HepG2 (cell line): ENCODE data around the gene ZMPSTE24. TPM values are rescaled to one million over a fixed set of nuclear protein-coding genes. Genes with fewer than 3 reads are reported as not detected.
A peak's percentile ranks its signal among the peaks of the same experiment; 100 is the strongest.

ENCODE experiments used
- BCL3 ChIP-seq: sonication (generic); formaldehyde crosslinking; IDR thresholded peaks from 2 replicates; pipeline ENCODE4 v1.5.1; 2020; ENCODE audit warnings: mild to moderate bottlenecking, missing genetic modification reagents, moderate library complexity
- CENPBD1 ChIP-seq: sonication (generic); formaldehyde crosslinking; IDR thresholded peaks from 2 replicates; pipeline ENCODE4 v1.8.0; 2022; ENCODE audit warnings: missing genetic modification reagents, low read depth, mild to moderate bottlenecking, borderline replicate concordance
- CHCHD3 ChIP-seq: sonication (generic); formaldehyde crosslinking; IDR thresholded peaks from 2 replicates; pipeline ENCODE4 v1.8.0; 2022; ENCODE audit warnings: mild to moderate bottlenecking, missing genetic modification reagents, moderate library complexity
- DMTF1 ChIP-seq: sonication (generic); formaldehyde crosslinking; IDR thresholded peaks from 2 replicates; pipeline ENCODE4 v1.4.0; 2020; ENCODE audit warnings: mild to moderate bottlenecking, missing genetic modification reagents
- E2F5 ChIP-seq: sonication (generic); formaldehyde crosslinking; conservative IDR thresholded peaks from 2 replicates; pipeline ENCODE4 v1.4.0; 2020; ENCODE audit warnings: missing genetic modification reagents
- EED ChIP-seq: sonication (generic); formaldehyde crosslinking; IDR thresholded peaks from 2 replicates; pipeline ENCODE4 v1.5.0; 2020; ENCODE audit warnings: mild to moderate bottlenecking, missing genetic modification reagents
- IKZF4 ChIP-seq: sonication (generic); formaldehyde crosslinking; IDR thresholded peaks from 2 replicates; pipeline ENCODE4 v1.5.1; 2020; ENCODE audit warnings: borderline replicate concordance, mild to moderate bottlenecking, low read depth, missing genetic modification reagents; ENCODE audit errors: not compliant biosample characterization
- IRX3 ChIP-seq: sonication (generic); formaldehyde crosslinking; IDR thresholded peaks from 2 replicates; pipeline ENCODE4 v1.8.1; 2023; ENCODE audit warnings: mild to moderate bottlenecking, low read depth, missing genetic modification reagents, borderline replicate concordance
- KDM3A ChIP-seq: IDR thresholded peaks from 2 replicates; pipeline ENCODE4 v1.6.1; 2018; ENCODE audit warnings: low read depth, missing compliant biosample characterization
- ONECUT2 ChIP-seq: sonication (generic); formaldehyde crosslinking; IDR thresholded peaks from 2 replicates; pipeline ENCODE4 v1.4.0; 2020; ENCODE audit warnings: missing genetic modification reagents
- SETDB1 ChIP-seq: sonication (generic); formaldehyde crosslinking; IDR thresholded peaks from 2 replicates; pipeline ENCODE4 v1.5.1; 2020; ENCODE audit warnings: missing genetic modification reagents, mild to moderate bottlenecking, borderline replicate concordance
- SNRNP70 ChIP-seq: fragments of 200-400 bp; formaldehyde crosslinking; IDR thresholded peaks from 2 replicates; pipeline ENCODE4 v1.6.1; 2017; ENCODE audit warnings: mild to moderate bottlenecking, low read depth, low read length, moderate library complexity
- ZFP41 ChIP-seq: sonication (generic); formaldehyde crosslinking; IDR thresholded peaks from 2 replicates; pipeline ENCODE4 v1.4.0; 2020; ENCODE audit warnings: mild to moderate bottlenecking, missing genetic modification reagents, borderline replicate concordance
- ZFP91 ChIP-seq: sonication (generic); formaldehyde crosslinking; IDR thresholded peaks from 2 replicates; pipeline ENCODE4 v1.9.0; 2022; ENCODE audit warnings: missing genetic modification reagents, mild to moderate bottlenecking, borderline replicate concordance
- ZKSCAN8 ChIP-seq: IDR thresholded peaks from 2 replicates; pipeline ENCODE4 v1.6.1; 2016; ENCODE audit warnings: borderline replicate concordance, missing genetic modification reagents, missing compliant biosample characterization
- ZNF138 ChIP-seq: sonication (generic); formaldehyde crosslinking; IDR thresholded peaks from 2 replicates; pipeline ENCODE4 v1.5.0; 2020; ENCODE audit warnings: mild to moderate bottlenecking, low read depth, missing genetic modification reagents
- ZNF232 ChIP-seq: sonication (generic); formaldehyde crosslinking; IDR thresholded peaks from 2 replicates; pipeline ENCODE4 v1.4.0; 2020; ENCODE audit warnings: missing genetic modification reagents, borderline replicate concordance
- ZNF3 ChIP-seq: IDR thresholded peaks from 2 replicates; pipeline ENCODE4 v1.7.0; 2017; ENCODE audit warnings: inconsistent platforms
- ZNF552 ChIP-seq: sonication (generic); formaldehyde crosslinking; IDR thresholded peaks from 2 replicates; pipeline ENCODE4 v1.9.0; 2022; ENCODE audit warnings: missing genetic modification reagents, mild to moderate bottlenecking, borderline replicate concordance
- ZNF598 ChIP-seq: sonication (generic); formaldehyde crosslinking; IDR thresholded peaks from 2 replicates; pipeline ENCODE4 v1.5.1; 2020; ENCODE audit warnings: mild to moderate bottlenecking, missing genetic modification reagents, borderline replicate concordance
- polyA plus RNA-seq, 8 experiments: library from polyadenylated mRNA; depleted of rRNA in 3 of 8; stranded (reverse) in 7 of 8; unstranded in 1 of 8; fragments of >200 nt; fragmentation: Illumina TruSeq in 4 of 8; extraction: Trizol in 4 of 8; gene quantifications; 2 replicates each; pipeline versions ENCODE4 v1.2.1 to v1.2.3, GENCODE V29; 2011 to 2016; ENCODE audit warnings: low read depth in 4 of 8, missing spikeins in 1 of 8, mixed read lengths in 1 of 8; ENCODE audit not compliant: insufficient read depth in 1 of 8
- total RNA-seq, 5 experiments: library from RNA; depleted of rRNA; stranded (reverse); fragments of >200 nt; fragmentation: Illumina TruSeq; extraction: Trizol; gene quantifications; 2 replicates each; pipeline ENCODE4 v1.2.3, GENCODE V29; 2016; ENCODE audit warnings: low read depth in 1 of 5

The ZMPSTE24 gene
- total and polyA plus RNA-seq, 2 of the 13 experiments (the other 11 are each of a cell fraction or from before 2014, with no cell fraction given) = 13.6 to 60.2 TPM

- no peak for TF ChIP-seq SNRNP70
- no peak for TF ChIP-seq ZKSCAN8 (CRISPR knock-in tag)
- no peak for TF ChIP-seq DMTF1 (CRISPR knock-in tag)
- TF ChIP-seq ZNF3 = no peak
- 0 out of 2 replicates have a peak, but pooled peaks have one; percentile 13 for TF ChIP-seq SETDB1 (CRISPR knock-in tag)
- no peak for TF ChIP-seq ZFP41 (CRISPR knock-in tag)
- TF ChIP-seq CENPBD1 (CRISPR knock-in tag) = no peak
- no peak for TF ChIP-seq ZNF598 (CRISPR knock-in tag)
- no peak for TF ChIP-seq ZFP91 (CRISPR knock-in tag)
- TF ChIP-seq EED (CRISPR knock-in tag) = 0 out of 2 replicates have a peak, but pooled peaks have one; percentile 46
- TF ChIP-seq KDM3A (CRISPR knock-in tag) = no peak
- TF ChIP-seq BCL3 = no peak
- TF ChIP-seq ZNF232 (CRISPR knock-in tag) = no peak
- no peak for TF ChIP-seq IRX3 (CRISPR knock-in tag)
- TF ChIP-seq E2F5 (CRISPR knock-in tag) = no peak
- TF ChIP-seq CHCHD3 (CRISPR knock-in tag) = no peak
- no peak for TF ChIP-seq IKZF4 (CRISPR knock-in tag)
- no peak for TF ChIP-seq ZNF552
- no peak for TF ChIP-seq ONECUT2 (CRISPR knock-in tag)
- TF ChIP-seq ZNF138 (CRISPR knock-in tag) = no peak
Measured at GRCh38 chr1:40313958-40314720, 56.1 kb downstream of the ZMPSTE24 start (continued).
